Liver (tissue), 9 donors: ENCODE data around the gene FNDC1. TPM values are rescaled to one million over a fixed set of nuclear protein-coding genes. Genes with fewer than 3 reads are reported as not detected.

Experiments used
- DNase-seq: peaks from one replicate; pipeline ENCODE4 v3.0.0-alpha.2; 2017; ENCODE audit warnings: low spot score
- H3K27ac ChIP-seq, 2 donors: one replicate each; pipeline ENCODE4 v1.7.0; 2013; ENCODE audit warnings: inconsistent platforms in 2 of 2, low read length in 2 of 2, control low read depth in 1 of 2, low read depth in 1 of 2, mild to moderate bottlenecking in 1 of 2
- H3K27me3 ChIP-seq, 4 donors: one replicate each; pipeline versions ENCODE4 v1.6.1 to v1.7.0; 2013; ENCODE audit warnings: low read length in 3 of 4, inconsistent platforms in 1 of 4, mild to moderate bottlenecking in 1 of 4, moderate library complexity in 1 of 4; ENCODE audit not compliant: control insufficient read depth in 4 of 4, insufficient read depth in 4 of 4
- H3K36me3 ChIP-seq, 4 donors: one replicate each; pipeline versions ENCODE4 v1.6.1 to v1.7.0; 2013; ENCODE audit warnings: low read length in 3 of 4, mild to moderate bottlenecking in 3 of 4, low read depth in 1 of 4, moderate library complexity in 1 of 4; ENCODE audit not compliant: control insufficient read depth in 4 of 4, insufficient read depth in 3 of 4
- H3K4me1 ChIP-seq, 4 donors: one replicate each; pipeline versions ENCODE4 v1.6.1 to v1.7.0; 2013; ENCODE audit warnings: low read length in 3 of 4, mild to moderate bottlenecking in 3 of 4, moderate library complexity in 1 of 4; ENCODE audit not compliant: control insufficient read depth in 4 of 4, insufficient read depth in 4 of 4
- H3K4me3 ChIP-seq, 3 donors: one replicate each; pipeline versions ENCODE4 v1.6.1 to v1.7.0; 2013; ENCODE audit warnings: low read length in 3 of 3, control low read depth in 1 of 3, low read depth in 1 of 3, mild to moderate bottlenecking in 1 of 3
- H3K9ac ChIP-seq, 2 donors: one replicate each; pipeline ENCODE4 v1.7.0; 2013; ENCODE audit warnings: low read length in 2 of 2, mild to moderate bottlenecking in 2 of 2, moderate library complexity in 2 of 2, control low read depth in 1 of 2, low read depth in 1 of 2
- H3K9me3 ChIP-seq, 4 donors: one replicate each; pipeline versions ENCODE4 v1.6.1 to v1.7.0; 2013; ENCODE audit warnings: low read length in 3 of 4; ENCODE audit not compliant: control insufficient read depth in 4 of 4
- ATF3 ChIP-seq: IDR thresholded peaks from 2 replicates; pipeline ENCODE4 v1.6.1; 2016; ENCODE audit warnings: antibody characterized with exemption
- CTCF ChIP-seq: fragments of 150-350 bp; IDR thresholded peaks from 2 replicates; pipeline ENCODE4 v1.5.1; 2017; ENCODE audit warnings: improper control_type of control experiment, low read depth, low read length; ENCODE audit not compliant: missing input control
- EGR1 ChIP-seq, 2 donors: IDR thresholded peaks; 2 replicates each; pipeline ENCODE4 v1.6.1; 2016 to 2018; ENCODE audit warnings: antibody characterized with exemption in 2 of 2, low read depth in 2 of 2
- FOXA1 ChIP-seq: IDR thresholded peaks from 2 replicates; pipeline ENCODE4 v1.6.1; 2016; ENCODE audit warnings: antibody characterized with exemption
- FOXA2 ChIP-seq: IDR thresholded peaks from 2 replicates; pipeline ENCODE4 v1.6.1; 2016; ENCODE audit warnings: antibody characterized with exemption
- GABPA ChIP-seq, 2 donors: IDR thresholded peaks in 1 of 2; conservative IDR thresholded peaks in 1 of 2; 2 replicates each; pipeline ENCODE4 v1.6.1; 2016; ENCODE audit warnings: antibody characterized with exemption in 2 of 2, mild to moderate bottlenecking in 1 of 2, moderate library complexity in 1 of 2
- HNF4A ChIP-seq, 2 donors: conservative IDR thresholded peaks; 2 replicates each; pipeline ENCODE4 v1.6.1; 2016; ENCODE audit warnings: antibody characterized with exemption in 2 of 2, mild to moderate bottlenecking in 2 of 2
- HNF4G ChIP-seq: IDR thresholded peaks from 2 replicates; pipeline ENCODE4 v1.6.1; 2016; ENCODE audit warnings: antibody characterized with exemption
- JUND ChIP-seq, 2 donors: IDR thresholded peaks; 2 replicates each; pipeline ENCODE4 v1.6.1; 2016; ENCODE audit warnings: antibody characterized with exemption in 2 of 2
- NR2F2 ChIP-seq: IDR thresholded peaks from 2 replicates; pipeline ENCODE4 v1.6.1; 2016; ENCODE audit warnings: antibody characterized with exemption
- RAD21 ChIP-seq, 2 donors: IDR thresholded peaks; 2 replicates each; pipeline ENCODE4 v1.6.1; 2016; ENCODE audit warnings: antibody characterized with exemption in 2 of 2, mild to moderate bottlenecking in 2 of 2
- RXRA ChIP-seq, 2 donors: IDR thresholded peaks; 2 replicates each; pipeline ENCODE4 v1.6.1; 2017 to 2018; ENCODE audit warnings: antibody characterized with exemption in 2 of 2, mild to moderate bottlenecking in 1 of 2
- SP1 ChIP-seq: IDR thresholded peaks from 2 replicates; pipeline ENCODE4 v1.6.1; 2018; ENCODE audit warnings: antibody characterized with exemption, mild to moderate bottlenecking
- TAF1 ChIP-seq: conservative IDR thresholded peaks from 2 replicates; pipeline ENCODE4 v1.6.1; 2016; ENCODE audit warnings: antibody characterized with exemption, mild to moderate bottlenecking
- YY1 ChIP-seq: IDR thresholded peaks from 2 replicates; pipeline ENCODE4 v1.6.1; 2016; ENCODE audit warnings: antibody characterized with exemption, mild to moderate bottlenecking
- ZBTB33 ChIP-seq: IDR thresholded peaks from 2 replicates; pipeline ENCODE4 v1.6.1; 2016; ENCODE audit warnings: antibody characterized with exemption
- WGBS: extraction: QIAGEN DNeasy Blood & Tissue Kit; methylation state at CpG from one replicate; pipeline ENCODE4 v1.1.7; 2013; 5-methylcytosine and 5-hydroxymethylcytosine counted together
- polyA plus RNA-seq, 2 donors: library from polyadenylated mRNA; stranded (reverse) in 1 of 2; unstranded in 1 of 2; fragments of 200-250 nt in 1 of 2; fragments of >200 nt in 1 of 2; fragmentation: Nextera tagmentation in 1 of 2; extraction: Ambion mirVana in 1 of 2; gene quantifications; one replicate each; pipeline versions ENCODE4 v1.2.1 to v1.2.3, GENCODE V29; 2013 to 2015
- total RNA-seq, 2 donors: library from RNA; depleted of rRNA; stranded (reverse); fragments of >200 nt; gene quantifications; one replicate each; pipeline ENCODE4 v1.2.3, GENCODE V29; 2014
- TF ChIP-seq, protein P1 (sequence below): IDR thresholded peaks from 2 replicates; pipeline ENCODE4 v1.6.1; 2016; ENCODE audit warnings: antibody characterized with exemption, mild to moderate bottlenecking
- donor health status: healthy.
- donor health status: healthy.
- donor health status: healthy.
- donor health status: healthy.
- donor health status: healthy.

Gene FNDC1
- total and polyA plus RNA-seq, 4 donors, result 0.10 to 0.47 (median 0.17) TPM; not detected in 1

DNA sequence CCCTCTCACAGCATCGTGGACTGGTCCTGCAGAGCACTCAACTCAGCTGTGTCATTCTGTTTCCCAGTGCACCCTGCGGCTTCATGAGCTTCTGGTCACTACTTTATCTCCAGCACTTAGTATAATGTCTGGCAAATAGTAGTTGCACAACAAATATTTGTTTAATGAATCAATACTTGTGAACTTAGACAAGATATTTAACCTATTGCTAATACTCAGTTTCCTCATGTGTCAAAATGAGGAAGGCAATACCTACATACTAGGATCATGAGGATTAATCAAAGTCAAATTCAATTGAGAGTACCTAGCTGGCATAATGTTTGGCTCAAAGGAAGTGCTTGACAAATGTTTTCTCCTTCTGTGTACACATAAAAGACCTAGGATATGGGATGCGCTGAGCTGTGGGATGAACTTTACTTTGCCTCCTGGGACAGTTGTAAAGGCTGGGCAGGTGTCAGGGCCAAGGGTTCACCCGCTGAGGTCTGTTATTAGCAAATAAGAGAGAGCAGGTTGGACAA, 86.3 kb downstream of the FNDC1 start (continued):
- TF ChIP-seq HNF4G (peak; percentile 42), ZBTB33 (peak; percentile 87), GABPA (IDR thresholded peaks at IDR 0.05 in 1 of 2, conservative IDR thresholded peaks at IDR 0.05 in 1 of 2) (no peak)

GRCh38 chr6:159256128-159256527, 86.9 kb downstream of the FNDC1 start:
- Histone ChIP-seq H3K9ac (no peak overlapping the region), H3K27me3 (no peaks in the 10 kb centered on the region), H3K36me3 (no peaks in the 10 kb centered on the region), H3K9me3 (no peaks in the 10 kb centered on the region), H3K4me3 (no peak overlapping the region), H3K27ac (no peak overlapping the region), H3K4me1 (peaks cover 10 to 19% (median 12%) of the 10 kb centered on the region in 4 donors)
- 87% methylated on average over 5 of the region's 5 CpGs for WGBS
- TF ChIP-seq TAF1 (no peak), HNF4A (conservative IDR thresholded peaks at IDR 0.05) (no peak), SP1 (no peak), CTCF (no peak), GABPA (IDR thresholded peaks at IDR 0.05 in 1 of 2, conservative IDR thresholded peaks at IDR 0.05 in 1 of 2) (no peak), FOXA2 (no peak), NR2F2 (no peak), FOXA1 (no peak), YY1 (no peak), JUND (IDR thresholded peaks at IDR 0.05) (no peak), ATF3 (no peak), RXRA (IDR thresholded peaks at IDR 0.05) (no peak), ZBTB33 (no peak), EGR1 (IDR thresholded peaks at IDR 0.05; ENCODE audit: low read depth in 2 of 2) (no peak), RAD21 (IDR thresholded peaks at IDR 0.05) (no peak)
- TF ChIP-seq, protein P1, sequence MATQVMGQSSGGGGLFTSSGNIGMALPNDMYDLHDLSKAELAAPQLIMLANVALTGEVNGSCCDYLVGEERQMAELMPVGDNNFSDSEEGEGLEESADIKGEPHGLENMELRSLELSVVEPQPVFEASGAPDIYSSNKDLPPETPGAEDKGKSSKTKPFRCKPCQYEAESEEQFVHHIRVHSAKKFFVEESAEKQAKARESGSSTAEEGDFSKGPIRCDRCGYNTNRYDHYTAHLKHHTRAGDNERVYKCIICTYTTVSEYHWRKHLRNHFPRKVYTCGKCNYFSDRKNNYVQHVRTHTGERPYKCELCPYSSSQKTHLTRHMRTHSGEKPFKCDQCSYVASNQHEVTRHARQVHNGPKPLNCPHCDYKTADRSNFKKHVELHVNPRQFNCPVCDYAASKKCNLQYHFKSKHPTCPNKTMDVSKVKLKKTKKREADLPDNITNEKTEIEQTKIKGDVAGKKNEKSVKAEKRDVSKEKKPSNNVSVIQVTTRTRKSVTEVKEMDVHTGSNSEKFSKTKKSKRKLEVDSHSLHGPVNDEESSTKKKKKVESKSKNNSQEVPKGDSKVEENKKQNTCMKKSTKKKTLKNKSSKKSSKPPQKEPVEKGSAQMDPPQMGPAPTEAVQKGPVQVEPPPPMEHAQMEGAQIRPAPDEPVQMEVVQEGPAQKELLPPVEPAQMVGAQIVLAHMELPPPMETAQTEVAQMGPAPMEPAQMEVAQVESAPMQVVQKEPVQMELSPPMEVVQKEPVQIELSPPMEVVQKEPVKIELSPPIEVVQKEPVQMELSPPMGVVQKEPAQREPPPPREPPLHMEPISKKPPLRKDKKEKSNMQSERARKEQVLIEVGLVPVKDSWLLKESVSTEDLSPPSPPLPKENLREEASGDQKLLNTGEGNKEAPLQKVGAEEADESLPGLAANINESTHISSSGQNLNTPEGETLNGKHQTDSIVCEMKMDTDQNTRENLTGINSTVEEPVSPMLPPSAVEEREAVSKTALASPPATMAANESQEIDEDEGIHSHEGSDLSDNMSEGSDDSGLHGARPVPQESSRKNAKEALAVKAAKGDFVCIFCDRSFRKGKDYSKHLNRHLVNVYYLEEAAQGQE, result no peak
- no peak for DNase-seq
